NCI-H187 treated with DMSO at 0.1 percent for 48 hours (cell line): Measurements from ENCODE around the gene ESAM.
"Not testable (repeated sequence)": the region's sequence is repeated elsewhere in the genome, so short reads cannot be mapped to it uniquely, and the experiment has no call there.

Experiments used
- DNase-seq: peaks from one replicate; lab custom pipeline; 2025; lab: John Stamatoyannopoulos, UW

ESAM gene

DNA sequence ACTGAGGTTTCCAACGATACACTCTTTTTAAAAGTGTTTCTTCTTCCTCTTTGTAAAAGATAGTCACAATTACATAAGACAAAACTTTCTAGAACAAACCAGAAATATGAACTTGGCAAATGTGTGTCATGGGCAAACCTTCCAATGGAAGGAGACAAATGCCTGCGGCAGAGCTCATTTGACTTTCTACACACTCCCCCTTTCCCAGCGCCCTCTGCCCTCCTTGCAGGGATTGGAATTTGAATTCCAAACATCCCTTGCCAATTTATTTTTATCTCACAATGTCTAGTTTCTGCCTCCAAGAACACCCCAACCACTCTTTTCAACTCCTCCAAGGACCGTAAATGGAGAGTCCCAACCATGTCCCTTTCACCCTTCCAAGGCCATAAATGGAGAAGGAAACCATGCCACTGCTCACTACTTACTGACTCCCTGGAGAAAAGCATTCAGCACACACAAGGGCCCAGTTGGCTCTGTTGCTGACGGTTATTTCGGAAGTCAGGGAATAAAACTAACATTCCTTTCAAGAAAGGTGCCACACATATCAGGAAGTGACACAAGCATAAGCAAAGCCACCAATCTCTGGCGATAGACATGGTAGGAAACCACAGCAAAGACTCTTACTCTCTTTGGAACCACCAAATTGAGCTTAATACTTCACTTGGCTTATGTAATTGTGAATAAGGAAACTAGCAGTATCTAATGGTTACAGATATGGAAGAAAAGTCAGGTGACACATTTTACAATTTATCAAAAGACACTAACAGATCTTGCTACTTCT is 15.0 kb upstream of the ESAM start:
- no peak for DNase-seq

DNA sequence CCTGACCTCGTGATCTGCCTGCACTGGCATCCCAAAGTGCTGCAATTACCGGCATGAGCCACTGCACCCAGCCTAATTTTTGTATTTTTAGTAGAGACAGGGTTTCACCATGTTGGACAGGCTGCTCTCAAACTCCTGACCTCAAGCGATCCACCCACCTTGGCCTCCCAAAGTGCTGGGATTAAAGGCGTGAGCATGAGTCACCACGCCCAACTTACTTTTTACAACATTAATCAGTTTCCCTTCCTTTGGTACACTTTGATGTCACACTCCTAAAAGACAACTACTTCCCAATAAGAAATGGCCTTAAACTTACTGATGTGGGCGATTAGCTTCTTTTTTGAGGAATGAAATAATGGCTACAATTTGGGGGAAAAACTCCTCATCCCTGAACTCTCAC is 8.9 kb upstream of the ESAM start:
- not testable (repeated sequence) for DNase-seq

DNA sequence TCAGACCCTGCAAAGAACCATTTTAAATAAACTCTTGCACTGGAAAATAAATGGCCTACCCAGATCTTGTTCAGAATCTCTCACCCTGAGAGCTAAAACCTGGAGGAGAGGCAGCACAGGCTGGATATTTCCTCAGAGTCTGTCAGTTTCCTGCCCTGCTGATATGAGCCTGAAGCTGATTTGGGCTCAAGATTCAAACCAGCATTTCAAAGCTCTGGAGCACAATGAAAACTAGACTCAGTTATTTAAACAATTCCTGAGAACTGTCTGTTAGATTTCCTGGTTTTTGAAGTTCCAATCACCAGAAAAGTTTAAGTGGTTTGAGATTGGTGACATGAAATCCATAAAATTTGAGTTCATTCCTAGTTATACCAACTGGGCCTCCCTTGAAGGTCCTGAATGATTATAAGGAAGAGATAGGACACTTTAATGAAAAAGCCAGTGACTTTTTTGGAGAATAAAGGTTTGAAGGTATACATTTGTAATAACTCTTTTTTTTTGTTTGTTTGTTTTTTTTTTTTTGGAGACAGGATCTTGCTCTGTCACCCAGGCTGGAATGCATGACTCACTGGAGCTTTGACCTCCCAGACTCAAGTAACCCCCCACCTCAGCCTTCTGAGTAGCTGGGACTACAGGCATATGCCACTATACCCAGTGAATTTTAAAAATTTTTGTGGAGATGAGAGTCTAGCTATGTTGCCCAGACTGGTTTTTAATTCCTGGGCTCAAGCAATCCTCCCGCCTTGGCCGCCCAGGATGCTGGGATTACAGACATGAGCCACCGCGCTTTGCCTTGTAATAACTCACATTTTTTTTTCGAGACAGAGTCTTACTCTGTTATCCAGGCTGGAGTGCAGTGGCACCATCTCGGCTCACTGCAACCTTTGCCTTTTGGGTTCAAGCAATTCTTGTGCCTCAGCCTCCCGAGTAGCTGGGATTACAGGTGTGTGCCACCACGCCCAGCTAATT is 8.0 kb upstream of the ESAM start:
- no peak for DNase-seq

DNA sequence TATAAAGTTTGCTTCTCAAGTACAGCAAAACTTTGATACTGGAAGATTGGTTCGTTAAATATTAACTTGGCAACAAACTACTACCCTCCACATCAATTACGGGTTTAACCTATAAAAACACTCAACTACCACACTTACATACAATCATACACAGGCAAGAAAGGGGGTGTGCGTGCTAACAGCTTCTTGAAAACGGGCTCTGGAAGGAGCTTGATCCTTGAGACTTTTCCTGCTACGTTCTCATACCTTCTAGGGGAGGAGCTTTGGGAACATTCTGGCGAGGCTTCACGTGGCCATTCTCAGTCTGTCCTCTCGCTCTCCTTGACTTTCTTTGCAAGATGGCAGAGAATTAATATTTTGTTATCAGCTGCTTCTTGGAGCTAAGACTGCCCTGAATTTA is 6.8 kb upstream of the ESAM start:
- DNase-seq, result no peak

DNA sequence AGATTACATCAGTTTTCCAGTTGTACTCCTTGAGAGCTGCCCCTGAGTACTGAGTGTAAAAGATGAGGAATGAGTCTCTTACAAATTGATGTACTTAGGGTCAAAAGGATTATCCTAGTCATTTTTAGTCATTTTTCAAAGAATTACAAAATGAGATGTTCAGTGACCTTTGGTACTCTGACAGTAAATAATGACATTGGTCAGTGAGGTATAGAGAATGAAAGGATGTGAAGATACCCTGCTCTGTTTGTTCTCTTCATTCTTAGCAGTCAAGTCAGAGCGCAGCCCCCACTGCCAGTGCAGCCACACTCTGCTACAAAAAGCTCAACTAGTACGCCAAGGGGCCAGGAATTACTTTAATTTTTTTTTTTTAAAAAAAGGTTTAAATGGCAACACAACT is 4.1 kb upstream of the ESAM start:
- no peak for DNase-seq

GRCh38 chr11:124763156-124763947 is 1.3 kb upstream of the ESAM start:
- no peak for DNase-seq

- no peak for DNase-seq
Measured at GRCh38 chr11:124762624-124763155, 600 bp upstream of the ESAM start.

- DNase-seq, result no peak
Measured at GRCh38 chr11:124761301-124762104, 587 bp downstream of the ESAM start.

GRCh38 chr11:124760806-124761205 is 1.3 kb downstream of the ESAM start:
- no peak for DNase-seq

DNA sequence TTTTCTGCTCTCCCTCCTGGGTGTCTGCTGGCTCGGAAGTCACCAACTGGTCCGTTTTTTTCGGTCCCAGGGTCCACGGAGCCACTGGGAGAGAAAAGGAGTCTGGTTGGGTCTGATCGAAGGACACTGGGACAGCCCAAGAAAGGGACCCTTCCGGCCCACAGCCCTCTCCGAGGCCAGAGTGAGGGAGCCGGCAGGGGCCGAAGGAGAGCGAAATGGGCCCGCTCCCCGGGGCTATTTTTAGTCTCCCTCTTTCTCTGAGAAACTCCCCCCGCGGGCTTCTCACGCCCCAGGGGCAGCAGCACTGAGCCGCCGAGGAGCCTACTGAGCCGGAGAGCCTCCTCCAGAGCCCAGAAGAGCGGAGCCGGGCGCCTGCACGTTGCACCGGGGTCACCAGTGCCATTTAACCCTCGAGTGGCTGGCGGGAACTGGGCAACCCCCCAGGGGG is 1.9 kb downstream of the ESAM start:
- no peak for DNase-seq

DNA sequence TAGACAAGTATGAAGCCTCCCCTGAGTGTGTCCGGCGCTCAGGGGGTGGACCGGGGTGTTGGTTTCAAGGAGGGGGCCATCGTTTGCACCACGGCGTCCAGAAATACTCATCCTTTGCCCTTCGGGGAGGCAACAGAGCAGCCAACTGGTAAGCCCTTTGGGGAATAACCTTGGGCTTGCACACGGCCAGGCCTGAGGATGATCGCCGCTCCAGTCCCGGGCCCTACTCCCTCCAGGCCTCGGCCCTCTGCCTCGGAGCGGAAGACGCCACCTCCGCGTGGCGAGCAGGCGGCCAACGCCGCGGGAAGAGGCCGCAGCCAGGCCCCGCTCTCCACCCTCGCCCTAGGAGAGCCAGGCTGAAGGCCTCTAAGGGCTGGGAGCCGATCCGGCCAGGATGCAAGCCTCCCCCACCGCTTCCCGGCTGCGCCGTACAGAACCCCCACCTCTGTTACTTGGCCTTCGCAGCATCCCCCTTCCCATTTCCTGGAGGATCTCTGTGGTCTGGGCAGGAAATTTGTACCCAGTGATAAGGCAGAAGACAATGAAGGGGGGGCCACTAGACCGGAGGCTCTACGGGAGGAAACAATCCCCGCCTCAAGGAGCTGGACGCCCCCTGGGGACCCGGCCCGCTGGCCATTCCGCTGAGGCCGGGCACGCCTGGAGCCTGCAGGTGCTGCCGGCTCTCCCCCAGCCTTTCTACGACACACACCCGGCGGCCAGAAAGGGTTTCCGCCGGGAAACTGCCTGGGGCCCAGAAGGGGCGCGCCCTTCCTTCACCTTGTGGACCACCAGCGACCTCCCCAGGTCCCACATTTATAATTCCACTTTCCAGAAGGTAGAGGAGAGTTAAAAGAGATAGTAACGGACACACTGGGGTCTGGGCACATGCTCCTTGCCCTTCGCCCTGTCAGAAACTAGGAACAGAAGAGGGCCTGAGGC is 2.6 kb downstream of the ESAM start:
- DNase-seq, result no peak

GRCh38 chr11:124758355-124759265 is 3.5 kb downstream of the ESAM start:
- DNase-seq, result no peak

DNA sequence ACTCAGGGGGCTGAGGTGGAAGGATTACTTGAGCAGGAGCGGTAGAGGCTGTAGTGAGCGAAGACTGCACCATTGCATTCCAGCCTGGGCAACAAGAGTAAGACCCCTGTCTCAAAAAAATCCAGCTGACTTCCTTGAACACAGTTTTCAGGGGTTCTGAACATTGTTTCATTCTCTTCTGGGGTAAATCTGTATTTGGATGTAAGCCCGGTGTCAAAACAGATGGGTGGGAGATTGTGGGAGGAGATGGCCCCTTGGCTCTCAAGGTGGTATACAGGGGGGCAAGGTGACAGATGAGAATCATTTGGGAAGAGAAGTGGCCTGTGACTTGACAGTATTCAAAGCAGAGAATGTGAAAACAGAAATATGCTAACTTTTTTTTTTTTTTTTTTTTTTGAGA is 4.8 kb downstream of the ESAM start:
- DNase-seq, result no peak

GRCh38 chr11:124756753-124757227 is 5.3 kb downstream of the ESAM start:
- no peak for DNase-seq

DNA sequence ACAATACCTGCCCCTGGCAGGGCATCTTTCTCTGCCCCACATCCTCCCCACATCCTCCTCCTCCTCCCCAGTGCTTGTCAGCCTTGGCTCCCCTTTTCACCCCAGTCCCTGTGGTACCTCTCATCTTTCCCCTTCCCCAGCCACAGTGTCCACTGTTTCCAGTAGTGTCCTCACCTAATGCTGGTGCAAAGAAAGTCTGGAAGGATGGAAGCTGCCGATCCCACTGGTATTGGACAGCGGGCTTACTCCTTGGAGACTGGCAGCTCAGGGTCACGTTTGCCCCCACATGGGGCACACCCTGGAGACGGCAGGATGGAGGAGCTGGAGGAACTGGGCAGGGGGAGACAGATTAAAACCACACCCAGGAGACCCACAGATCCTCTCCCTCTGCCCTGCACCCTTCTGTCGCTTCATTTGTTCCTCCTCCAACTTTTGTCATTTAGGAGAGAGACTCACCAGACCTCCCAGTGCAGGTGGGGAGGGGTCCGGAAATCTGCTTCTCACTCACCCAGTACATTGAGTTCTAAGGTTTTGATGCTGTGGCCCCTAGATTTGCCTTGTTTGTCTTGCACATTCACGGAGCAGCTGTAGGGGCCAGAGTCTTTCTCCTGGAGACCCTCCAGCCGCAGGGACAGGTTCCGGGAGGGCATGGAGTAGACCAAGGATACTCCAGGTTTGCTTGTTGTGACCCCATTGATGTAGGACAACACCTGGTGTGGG is 5.9 kb downstream of the ESAM start:
- no peak for DNase-seq

- no peak for DNase-seq
Measured at GRCh38 chr11:124754710-124755109, 7.4 kb downstream of the ESAM start.

DNA sequence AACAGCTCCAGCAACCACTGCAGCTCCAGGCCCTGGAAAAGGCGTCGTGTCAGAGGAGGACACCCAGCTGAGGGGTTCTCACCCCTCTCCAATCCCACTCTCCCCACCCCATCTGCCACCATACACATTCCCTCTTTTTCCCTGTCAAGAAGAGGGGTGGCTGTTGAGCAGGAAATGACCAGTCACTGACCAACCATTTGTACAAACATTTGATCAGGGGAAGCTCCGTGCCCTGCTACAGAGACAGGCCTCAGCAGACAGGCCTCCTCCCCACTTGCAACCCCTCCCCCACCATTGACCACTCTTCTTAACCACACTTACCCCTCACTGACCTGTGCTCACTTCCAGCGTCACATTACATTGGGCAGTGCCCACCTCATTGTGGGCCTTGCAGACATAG is 7.8 kb downstream of the ESAM start:
- no peak for DNase-seq

DNA sequence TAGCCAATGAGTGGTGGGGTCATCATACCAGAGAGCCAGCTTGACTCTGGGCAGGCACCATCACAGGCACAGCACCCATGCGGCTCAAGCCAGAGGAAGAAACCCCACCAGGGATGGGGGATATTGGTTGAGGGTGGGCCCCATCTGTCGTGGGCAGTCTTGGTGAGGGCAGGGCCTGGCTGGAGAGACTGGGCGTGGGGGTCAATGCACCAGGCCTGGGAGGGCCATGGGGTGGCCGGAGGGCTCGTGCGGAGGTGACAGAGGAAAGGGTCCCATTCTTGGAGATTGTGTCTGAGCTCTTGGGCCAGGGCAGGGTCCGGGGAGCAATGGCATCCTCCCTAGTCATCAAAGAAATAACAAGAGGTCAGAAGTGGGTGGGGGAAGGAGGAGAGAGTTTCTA is 8.5 kb downstream of the ESAM start:
- no peak for DNase-seq
